WTC11 (cell line): ENCODE results near the gene ZNF213. TPM values are rescaled to one million over a fixed set of nuclear protein-coding genes. Genes with fewer than 3 reads are reported as not detected.
A peak's percentile ranks its signal among the peaks of the same experiment; 100 is the strongest.

ENCODE experiments used
- ARID4B ChIP-seq: sonication (generic); formaldehyde crosslinking; IDR thresholded peaks from 2 replicates; pipeline ENCODE4 v1.8.0; 2023; ENCODE audit warnings: missing genetic modification reagents, mild to moderate bottlenecking, borderline replicate concordance
- ATF6 ChIP-seq: sonication (generic); formaldehyde crosslinking; IDR thresholded peaks from 2 replicates; pipeline ENCODE4 v1.8.1; 2023; ENCODE audit warnings: mild to moderate bottlenecking, missing genetic modification reagents
- ELF4 ChIP-seq: sonication (generic); formaldehyde crosslinking; IDR thresholded peaks from 2 replicates; pipeline ENCODE4 v1.8.1; 2022; ENCODE audit warnings: low read depth, mild to moderate bottlenecking, moderate library complexity, missing genetic modification reagents
- GTF2I ChIP-seq: fragments of 250-450 bp; sonication (Bioruptor Pico); conservative IDR thresholded peaks from 2 replicates; pipeline ENCODE4 v1.4.0; 2021; ENCODE audit warnings: mild to moderate bottlenecking
- HMGA2 ChIP-seq: fragments of 250-450 bp; sonication (Bioruptor Pico); IDR thresholded peaks from 2 replicates; pipeline ENCODE4 v1.4.0; 2021; ENCODE audit warnings: mild to moderate bottlenecking, moderate library complexity
- IRF2 ChIP-seq: sonication (generic); formaldehyde crosslinking; IDR thresholded peaks from 2 replicates; pipeline ENCODE4 v1.8.0; 2022; ENCODE audit warnings: low read depth, missing genetic modification reagents, borderline replicate concordance
- JUN ChIP-seq: sonication (generic); formaldehyde crosslinking; IDR thresholded peaks from 2 replicates; pipeline ENCODE4 v1.8.0; 2023; ENCODE audit warnings: mild to moderate bottlenecking, missing genetic modification reagents
- MXD4 ChIP-seq: fragments of 250-450 bp; sonication (Bioruptor Pico); IDR thresholded peaks from 2 replicates; pipeline ENCODE4 v1.8.0; 2021; ENCODE audit warnings: mild to moderate bottlenecking, moderate library complexity, borderline replicate concordance
- TEAD4 ChIP-seq: sonication (generic); formaldehyde crosslinking; IDR thresholded peaks from 2 replicates; pipeline ENCODE4 v1.8.0; 2022; ENCODE audit warnings: mild to moderate bottlenecking, missing genetic modification reagents
- TP53 ChIP-seq: sonication (generic); formaldehyde crosslinking; IDR thresholded peaks from 2 replicates; pipeline ENCODE4 v1.8.1; 2023; ENCODE audit warnings: mild to moderate bottlenecking, missing genetic modification reagents
- ZNF232 ChIP-seq: sonication (generic); formaldehyde crosslinking; IDR thresholded peaks from 2 replicates; pipeline ENCODE4 v1.8.0; 2022; ENCODE audit warnings: mild to moderate bottlenecking, missing genetic modification reagents
- ZNF532 ChIP-seq: fragments of 250-450 bp; sonication (Bioruptor Pico); IDR thresholded peaks from 2 replicates; pipeline ENCODE4 v1.9.0; 2021; ENCODE audit warnings: mild to moderate bottlenecking, borderline replicate concordance
- total RNA-seq: library from RNA; stranded (reverse); gene quantifications from 3 replicates; pipeline ENCODE4 v1.2.3, GENCODE V29; 2021
- TF ChIP-seq, protein P1 (sequence below): sonication (generic); formaldehyde crosslinking; IDR thresholded peaks from 2 replicates; pipeline ENCODE4 v1.8.0; 2022; ENCODE audit warnings: mild to moderate bottlenecking, missing genetic modification reagents
- TF ChIP-seq, protein P2 (sequence below): sonication (generic); formaldehyde crosslinking; IDR thresholded peaks from 2 replicates; pipeline ENCODE4 v1.8.0; 2023; ENCODE audit warnings: missing genetic modification reagents
- TF ChIP-seq, protein P3 (sequence below): sonication (generic); formaldehyde crosslinking; IDR thresholded peaks from 2 replicates; pipeline ENCODE4 v1.8.1; 2023; ENCODE audit warnings: mild to moderate bottlenecking, missing genetic modification reagents, borderline replicate concordance
- TF ChIP-seq, protein P4 (sequence below): sonication (generic); formaldehyde crosslinking; IDR thresholded peaks from 2 replicates; pipeline ENCODE4 v1.8.0; 2022; ENCODE audit warnings: mild to moderate bottlenecking, missing genetic modification reagents
- TF ChIP-seq, protein P5 (sequence below): sonication (generic); formaldehyde crosslinking; IDR thresholded peaks from 2 replicates; pipeline ENCODE4 v1.8.1; 2022; ENCODE audit warnings: missing genetic modification reagents, borderline replicate concordance

ZNF213 gene
- total RNA-seq, 1 experiment from 2014 or later: 11.6 TPM

- TF ChIP-seq ZNF532 (CRISPR knock-in tag) (no peak), ARID4B (CRISPR knock-in tag) (peak; percentile 89), TEAD4 (CRISPR knock-in tag) (no peak; the same call in 1 of the 2 replicates), ELF4 (CRISPR knock-in tag) (no peak), HMGA2 (CRISPR knock-in tag) (no peak), IRF2 (CRISPR knock-in tag) (no peak), ZNF232 (CRISPR knock-in tag) (0 out of 2 replicates have a peak, but pooled peaks have one; percentile 50), MXD4 (CRISPR knock-in tag) (no peak), TP53 (CRISPR knock-in tag) (peak; percentile 81; the same call in 1 of the 2 replicates), JUN (CRISPR knock-in tag) (peak; percentile 56; the same call in 1 of the 2 replicates), ATF6 (no peak), GTF2I (CRISPR knock-in tag) (no peak)
- TF ChIP-seq, protein P1, sequence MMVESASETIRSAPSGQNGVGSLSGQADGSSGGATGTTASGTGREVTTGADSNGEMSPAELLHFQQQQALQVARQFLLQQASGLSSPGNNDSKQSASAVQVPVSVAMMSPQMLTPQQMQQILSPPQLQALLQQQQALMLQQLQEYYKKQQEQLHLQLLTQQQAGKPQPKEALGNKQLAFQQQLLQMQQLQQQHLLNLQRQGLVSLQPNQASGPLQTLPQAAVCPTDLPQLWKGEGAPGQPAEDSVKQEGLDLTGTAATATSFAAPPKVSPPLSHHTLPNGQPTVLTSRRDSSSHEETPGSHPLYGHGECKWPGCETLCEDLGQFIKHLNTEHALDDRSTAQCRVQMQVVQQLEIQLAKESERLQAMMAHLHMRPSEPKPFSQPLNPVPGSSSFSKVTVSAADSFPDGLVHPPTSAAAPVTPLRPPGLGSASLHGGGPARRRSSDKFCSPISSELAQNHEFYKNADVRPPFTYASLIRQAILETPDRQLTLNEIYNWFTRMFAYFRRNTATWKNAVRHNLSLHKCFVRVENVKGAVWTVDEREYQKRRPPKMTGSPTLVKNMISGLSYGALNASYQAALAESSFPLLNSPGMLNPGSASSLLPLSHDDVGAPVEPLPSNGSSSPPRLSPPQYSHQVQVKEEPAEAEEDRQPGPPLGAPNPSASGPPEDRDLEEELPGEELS (CRISPR knock-in tag): peak; percentile 78; the same call in 1 of the 2 replicates
- TF ChIP-seq, protein P2, sequence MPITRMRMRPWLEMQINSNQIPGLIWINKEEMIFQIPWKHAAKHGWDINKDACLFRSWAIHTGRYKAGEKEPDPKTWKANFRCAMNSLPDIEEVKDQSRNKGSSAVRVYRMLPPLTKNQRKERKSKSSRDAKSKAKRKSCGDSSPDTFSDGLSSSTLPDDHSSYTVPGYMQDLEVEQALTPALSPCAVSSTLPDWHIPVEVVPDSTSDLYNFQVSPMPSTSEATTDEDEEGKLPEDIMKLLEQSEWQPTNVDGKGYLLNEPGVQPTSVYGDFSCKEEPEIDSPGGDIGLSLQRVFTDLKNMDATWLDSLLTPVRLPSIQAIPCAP (CRISPR knock-in tag): 0 out of 2 replicates have a peak, but pooled peaks have one; percentile 21
- TF ChIP-seq, protein P3, sequence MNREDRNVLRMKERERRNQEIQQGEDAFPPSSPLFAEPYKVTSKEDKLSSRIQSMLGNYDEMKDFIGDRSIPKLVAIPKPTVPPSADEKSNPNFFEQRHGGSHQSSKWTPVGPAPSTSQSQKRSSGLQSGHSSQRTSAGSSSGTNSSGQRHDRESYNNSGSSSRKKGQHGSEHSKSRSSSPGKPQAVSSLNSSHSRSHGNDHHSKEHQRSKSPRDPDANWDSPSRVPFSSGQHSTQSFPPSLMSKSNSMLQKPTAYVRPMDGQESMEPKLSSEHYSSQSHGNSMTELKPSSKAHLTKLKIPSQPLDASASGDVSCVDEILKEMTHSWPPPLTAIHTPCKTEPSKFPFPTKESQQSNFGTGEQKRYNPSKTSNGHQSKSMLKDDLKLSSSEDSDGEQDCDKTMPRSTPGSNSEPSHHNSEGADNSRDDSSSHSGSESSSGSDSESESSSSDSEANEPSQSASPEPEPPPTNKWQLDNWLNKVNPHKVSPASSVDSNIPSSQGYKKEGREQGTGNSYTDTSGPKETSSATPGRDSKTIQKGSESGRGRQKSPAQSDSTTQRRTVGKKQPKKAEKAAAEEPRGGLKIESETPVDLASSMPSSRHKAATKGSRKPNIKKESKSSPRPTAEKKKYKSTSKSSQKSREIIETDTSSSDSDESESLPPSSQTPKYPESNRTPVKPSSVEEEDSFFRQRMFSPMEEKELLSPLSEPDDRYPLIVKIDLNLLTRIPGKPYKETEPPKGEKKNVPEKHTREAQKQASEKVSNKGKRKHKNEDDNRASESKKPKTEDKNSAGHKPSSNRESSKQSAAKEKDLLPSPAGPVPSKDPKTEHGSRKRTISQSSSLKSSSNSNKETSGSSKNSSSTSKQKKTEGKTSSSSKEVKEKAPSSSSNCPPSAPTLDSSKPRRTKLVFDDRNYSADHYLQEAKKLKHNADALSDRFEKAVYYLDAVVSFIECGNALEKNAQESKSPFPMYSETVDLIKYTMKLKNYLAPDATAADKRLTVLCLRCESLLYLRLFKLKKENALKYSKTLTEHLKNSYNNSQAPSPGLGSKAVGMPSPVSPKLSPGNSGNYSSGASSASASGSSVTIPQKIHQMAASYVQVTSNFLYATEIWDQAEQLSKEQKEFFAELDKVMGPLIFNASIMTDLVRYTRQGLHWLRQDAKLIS (CRISPR knock-in tag): no peak
- TF ChIP-seq, protein P4, sequence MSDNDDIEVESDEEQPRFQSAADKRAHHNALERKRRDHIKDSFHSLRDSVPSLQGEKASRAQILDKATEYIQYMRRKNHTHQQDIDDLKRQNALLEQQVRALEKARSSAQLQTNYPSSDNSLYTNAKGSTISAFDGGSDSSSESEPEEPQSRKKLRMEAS (CRISPR knock-in tag): peak; percentile 33; the same call in 1 of the 2 replicates
- TF ChIP-seq, protein P5, sequence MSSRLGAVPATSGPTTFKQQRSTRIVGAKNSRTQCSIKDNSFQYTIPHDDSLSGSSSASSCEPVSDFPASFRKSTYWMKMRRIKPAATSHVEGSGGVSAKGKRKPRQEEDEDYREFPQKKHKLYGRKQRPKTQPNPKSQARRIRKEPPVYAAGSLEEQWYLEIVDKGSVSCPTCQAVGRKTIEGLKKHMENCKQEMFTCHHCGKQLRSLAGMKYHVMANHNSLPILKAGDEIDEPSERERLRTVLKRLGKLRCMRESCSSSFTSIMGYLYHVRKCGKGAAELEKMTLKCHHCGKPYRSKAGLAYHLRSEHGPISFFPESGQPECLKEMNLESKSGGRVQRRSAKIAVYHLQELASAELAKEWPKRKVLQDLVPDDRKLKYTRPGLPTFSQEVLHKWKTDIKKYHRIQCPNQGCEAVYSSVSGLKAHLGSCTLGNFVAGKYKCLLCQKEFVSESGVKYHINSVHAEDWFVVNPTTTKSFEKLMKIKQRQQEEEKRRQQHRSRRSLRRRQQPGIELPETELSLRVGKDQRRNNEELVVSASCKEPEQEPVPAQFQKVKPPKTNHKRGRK (CRISPR knock-in tag): no peak
Measured at GRCh38 chr16:3123986-3124886, 10.6 kb upstream of the ZNF213 start (continued).
